Natural killer cell (primary cell): Measurements from ENCODE around the gene SP2. TPM values are rescaled to one million over a fixed set of nuclear protein-coding genes. Genes with fewer than 3 reads are reported as not detected.

Experiments used
- ATAC-seq, 3 donors: fragments of 150-1000 bp in 2 of 3; fragments of 200-7000 bp in 1 of 3; cut with Tn5 transposase; 1 replicate in 1 of 3; 2 replicates in 2 of 3; pipeline ENCODE4 v1.10.0; 2021; ENCODE audit warnings: mild to moderate bottlenecking in 2 of 3, moderate library complexity in 2 of 3
- DNase-seq, 2 donors: peaks; one replicate each; pipeline versions ENCODE4 v3.0.0 to v3.0.0-alpha.2; 2013 to 2021; ENCODE audit warnings: mixed read lengths in 1 of 2
- H3K27ac ChIP-seq: one replicate; pipeline ENCODE4 v1.5.1; 2013; ENCODE audit warnings: mild to moderate bottlenecking, low read length
- H3K27me3 ChIP-seq: one replicate; pipeline ENCODE4 v1.6.1; 2013; ENCODE audit warnings: low read length; ENCODE audit not compliant: control insufficient read depth, insufficient read depth
- H3K36me3 ChIP-seq: one replicate; pipeline ENCODE4 v1.6.1; 2013; ENCODE audit warnings: low read length; ENCODE audit not compliant: control insufficient read depth, insufficient read depth
- H3K4me1 ChIP-seq: one replicate; pipeline ENCODE4 v1.6.1; 2013; ENCODE audit warnings: low read length; ENCODE audit not compliant: control insufficient read depth, insufficient read depth
- H3K4me3 ChIP-seq: one replicate; pipeline ENCODE4 v1.5.1; 2013; ENCODE audit warnings: low read length
- H3K9me3 ChIP-seq: one replicate; pipeline ENCODE4 v1.6.1; 2013; ENCODE audit warnings: low read length; ENCODE audit not compliant: control insufficient read depth, insufficient read depth
- H3K27ac Mint-ChIP-seq, 2 donors: one replicate each; pipeline ENCODE4 v1.8.0; 2022; ENCODE audit warnings: mild to moderate bottlenecking in 2 of 2, mixed read lengths in 2 of 2, moderate library complexity in 1 of 2
- H3K27me3 Mint-ChIP-seq, 2 donors: one replicate each; pipeline ENCODE4 v1.8.0; 2022; ENCODE audit warnings: low read depth in 2 of 2, mixed read lengths in 2 of 2
- H3K36me3 Mint-ChIP-seq: one replicate; pipeline ENCODE4 v1.8.0; 2022; ENCODE audit warnings: mixed read lengths
- H3K4me1 Mint-ChIP-seq, 2 donors: one replicate each; pipeline ENCODE4 v1.8.0; 2022; ENCODE audit warnings: mixed read lengths in 2 of 2
- H3K4me3 Mint-ChIP-seq: one replicate; pipeline ENCODE4 v1.8.0; 2022; ENCODE audit warnings: mild to moderate bottlenecking, moderate library complexity, mixed read lengths
- H3K9me3 Mint-ChIP-seq, 2 donors: one replicate each; pipeline ENCODE4 v1.8.0; 2022; ENCODE audit warnings: mixed read lengths in 2 of 2
- CTCF ChIP-seq: fragments of 200-600 bp; IDR thresholded peaks from one replicate; pipeline ENCODE4 v1.8.0; 2022; ENCODE audit warnings: antibody characterized with exemption
- WGBS: methylation state at CpG from one replicate; pipeline ENCODE4 v1.1.7; 2013; ENCODE audit warnings: missing lambda C conversion rate; ENCODE audit not compliant: insufficient coverage; 5-methylcytosine and 5-hydroxymethylcytosine counted together
- intact Hi-C: fragments of 100-400 bp; cut with micrococcal nuclease; formaldehyde crosslinking; loops from one replicate; pipeline ENCODE4 v1.14.2; 2022
- total RNA-seq, 4 donors: library from RNA; stranded (reverse); fragments of 120-200 nt in 1 of 4; gene quantifications; one replicate each; pipeline versions ENCODE4 v1.2.3 to v1.2.4, GENCODE V29; 2013 to 2022

The SP2 gene
- 10 to 100 TPM; 29.4 to 44.1 (median 33.1) TPM for total RNA-seq
- 4.3 TPM for total RNA-seq (2013)

- DNase-seq = peak; percentile 100
- H3K27ac ChIP-seq = peak within 1 kb of the TSS; percentile 90
Measured at GRCh38 chr17:47895856-47896671, at the start of gene SP2. TSS of gene SP2 (plus strand) at chr17:47896236. CDS start at chr17:47896287, 51 bp downstream.

GRCh38 chr17:47846716-47847340 is 49.2 kb upstream of the SP2 start:
- H3K27me3 ChIP-seq = peaks cover 44% of the 10 kb centered on the region
- Mint-ChIP-seq H3K4me3 (no peak overlapping the region), H3K4me1 (peaks cover 6 to 22% of the 10 kb centered on the region in 2 donors), H3K9me3 (no peaks in the 10 kb centered on the region), H3K36me3 (no peaks in the 10 kb centered on the region), H3K27me3 (peaks cover 25 to 57% of the 10 kb centered on the region in 2 donors), H3K27ac (no peak overlapping the region)
- 20% methylated on average over 31 of the region's 31 CpGs for WGBS
- DNase-seq = no peak
- H3K4me3 ChIP-seq = no peak overlapping the region
- no peaks in the 10 kb centered on the region for H3K9me3 ChIP-seq
- H3K27ac ChIP-seq = no peak overlapping the region
- ATAC-seq = no peak
- H3K36me3 ChIP-seq = no peaks in the 10 kb centered on the region
- TF ChIP-seq CTCF = no peak
- intact Hi-C loops = no loop called here
- peaks cover 15% of the 10 kb centered on the region for H3K4me1 ChIP-seq

More at GRCh38 chr17:47895856-47896671, at the start of gene SP2:
- H3K4me3 ChIP-seq = peak within 1 kb of the TSS; percentile 83
- peaks cover 18% of the 10 kb centered on the region for H3K4me1 ChIP-seq
- H3K27me3 ChIP-seq = no peaks in the 10 kb centered on the region
- Mint-ChIP-seq H3K36me3 (no peaks in the 10 kb centered on the region), H3K27ac (peak within 1 kb of the TSS; percentile 95 to 97), H3K27me3 (no peaks in the 10 kb centered on the region), H3K9me3 (no peaks in the 10 kb centered on the region), H3K4me3 (peak within 1 kb of the TSS; percentile 98), H3K4me1 (peaks cover 43 to 45% of the 10 kb centered on the region in 2 donors)
- intact Hi-C loops = loop anchor here (1.0 kb wide), 3 partner anchors 45 to 74 kb away; partner anchors contain the start of genes LRRC46, MRPL10 and PNPO
- peak; percentile 81 to 95 (median 84) for ATAC-seq
- TF ChIP-seq CTCF = no peak
- WGBS = under 1% methylated on average over 70 of the region's 70 CpGs
- no peaks in the 10 kb centered on the region for H3K9me3 ChIP-seq
- H3K36me3 ChIP-seq = peaks cover 10% of the 10 kb centered on the region

GRCh38 chr17:47847341-47848197 is 48.5 kb upstream of the SP2 start:
- peaks cover 51% of the 10 kb centered on the region for H3K27me3 ChIP-seq
- no peak overlapping the region for H3K4me3 Mint-ChIP-seq
- intact Hi-C loops = no loop called here
- no peak overlapping the region for H3K4me3 ChIP-seq
- DNase-seq = peak in 1 of 2 donors; percentile 64
- no peak overlapping the region for H3K27ac ChIP-seq
- no peaks in the 10 kb centered on the region for H3K36me3 ChIP-seq
- no peaks in the 10 kb centered on the region for H3K9me3 ChIP-seq
- H3K27ac Mint-ChIP-seq = no peak overlapping the region
- peak in 1 of 3 donors; percentile 28 for ATAC-seq
- H3K4me1 Mint-ChIP-seq = peaks cover 13 to 29% of the 10 kb centered on the region in 2 donors
- 34% methylated on average over 71 of the region's 71 CpGs for WGBS
- peaks cover 32 to 64% of the 10 kb centered on the region in 2 donors for H3K27me3 Mint-ChIP-seq
- no peaks in the 10 kb centered on the region for H3K36me3 Mint-ChIP-seq
- H3K4me1 ChIP-seq = peaks cover 21% of the 10 kb centered on the region
- peak; percentile 26 for TF ChIP-seq CTCF
- H3K9me3 Mint-ChIP-seq = no peaks in the 10 kb centered on the region
